HepG2 (cell line): ENCODE results near the gene HAPLN2. TPM values are rescaled to one million over a fixed set of nuclear protein-coding genes. Genes with fewer than 3 reads are reported as not detected.

ENCODE experiments used
- ATAC-seq: fragments of 200-7000 bp; cut with Tn5 transposase; 3 replicates; pipeline ENCODE4 v1.9.1; 2020; ENCODE audit warnings: mild to moderate bottlenecking, moderate library complexity
- BruUV-seq: library from RNA; stranded (reverse); fragments of 400-500 nt; replicated peaks from 2 replicates; lab custom pipeline; 2021; lab: Mats Ljungman, UMichigan
- CTCF ChIA-PET: fragments of 300-600 bp; formaldehyde crosslinking; extraction: SDS; loops from one replicate; lab custom pipeline; 2021; ENCODE audit warnings: low total read pairs, inconsistent platforms, low intra/inter-chr PET ratio; lab: Yijun Ruan, JAX
- POLR2A ChIA-PET: fragments of 350-600 bp; sonication (Branson Sonifier 250); formaldehyde crosslinking; loops from one replicate; lab custom pipeline; 2020; ENCODE audit warnings: antibody characterized with exemption, inconsistent platforms; lab: Yijun Ruan, JAX
- DNase-seq: peaks from one replicate; pipeline ENCODE4 v3.0.0-alpha.2; 2015; ENCODE audit warnings: low spot score
- FAIRE-seq: peaks from 3 replicates; lab custom pipeline; 2011; peaks lifted over from hg19 to GRCh38; lab: Jason Lieb, UNC
- H2AFZ ChIP-seq: one replicate; pipeline ENCODE4 v1.6.1; 2011; ENCODE audit warnings: low read length, inconsistent platforms
- H3K27ac ChIP-seq: fragments of 300-600 bp; 3 replicates; pipeline ENCODE4 v1.8.0; 2011; ENCODE audit warnings: mixed run types, mild to moderate bottlenecking, mixed read lengths, low read length, inconsistent platforms; ENCODE audit not compliant: insufficient read depth; ENCODE audit errors: extremely low read length
- H3K27me3 ChIP-seq, 2 experiments: fragments of 200-600 bp in 1 of 2; 2 replicates in 1 of 2; 3 replicates in 1 of 2; pipeline versions ENCODE4 v1.6.0 to v1.8.0; 2011; ENCODE audit warnings: low read length in 2 of 2, mild to moderate bottlenecking in 2 of 2, moderate library complexity in 2 of 2, inconsistent platforms in 1 of 2; ENCODE audit not compliant: insufficient read depth in 2 of 2, control insufficient read depth in 1 of 2
- H3K36me3 ChIP-seq, 2 experiments: fragments of 200-600 bp in 1 of 2; replicated peaks in 1 of 2; 2 replicates in 1 of 2; 3 replicates in 1 of 2; pipeline versions ENCODE4 v1.5.1 to v1.8.0; 2011; ENCODE audit warnings: low read length in 2 of 2, inconsistent platforms in 1 of 2; ENCODE audit not compliant: insufficient read depth in 2 of 2, control insufficient read depth in 1 of 2
- H3K4me1 ChIP-seq: 2 replicates; pipeline ENCODE4 v1.5.1; 2012; ENCODE audit warnings: low read length, inconsistent platforms; ENCODE audit not compliant: insufficient read depth
- H3K4me2 ChIP-seq: 2 replicates; pipeline ENCODE4 v1.6.0; 2011; ENCODE audit warnings: low read depth, low read length, inconsistent platforms
- H3K4me3 ChIP-seq, 3 experiments: fragments of 200-600 bp in 1 of 3; sonication (generic), shearing (Covaris generic) in 1 of 3; replicated peaks in 1 of 3; 2 replicates each; pipeline ENCODE4 v1.5.1; 2011 to 2016; ENCODE audit warnings: low read length in 3 of 3, inconsistent platforms in 2 of 3, low read depth in 2 of 3, mild to moderate bottlenecking in 2 of 3, control low read depth in 1 of 3, mixed read lengths in 1 of 3; ENCODE audit not compliant: insufficient read depth in 1 of 3
- H3K79me2 ChIP-seq: one replicate; pipeline ENCODE4 v1.6.1; 2011; ENCODE audit warnings: low read length, inconsistent platforms; ENCODE audit not compliant: insufficient read depth
- H3K9ac ChIP-seq: 2 replicates; pipeline ENCODE4 v1.6.0; 2011; ENCODE audit warnings: mild to moderate bottlenecking, low read depth, low read length, inconsistent platforms; ENCODE audit not compliant: insufficient read depth
- H3K9me3 ChIP-seq: 2 replicates; pipeline ENCODE4 v1.5.1; 2012; ENCODE audit warnings: mild to moderate bottlenecking, low read length
- H4K20me1 ChIP-seq: 2 replicates; pipeline ENCODE4 v1.6.0; 2011; ENCODE audit warnings: inconsistent platforms, mild to moderate bottlenecking, low read length, moderate library complexity; ENCODE audit not compliant: insufficient read depth
- AGO2 ChIP-seq: fragments of 200-400 bp; formaldehyde crosslinking; optimal IDR thresholded peaks from 2 replicates; pipeline ENCODE3; 2017; ENCODE audit warnings: mild to moderate bottlenecking, low read depth, low read length, moderate library complexity
- CSRNP2 ChIP-seq: sonication (generic); formaldehyde crosslinking; conservative IDR thresholded peaks from 2 replicates; pipeline ENCODE4 v1.8.0; 2022; ENCODE audit warnings: low read depth, missing genetic modification reagents
- DMAP1 ChIP-seq: IDR thresholded peaks from 2 replicates; pipeline ENCODE4 v1.6.1; 2016
- HNRNPK ChIP-seq: fragments of 200-400 bp; formaldehyde crosslinking; IDR thresholded peaks from 2 replicates; pipeline ENCODE4 v1.6.1; 2018; ENCODE audit warnings: low read length, low read depth, moderate library complexity, mild to moderate bottlenecking; ENCODE audit not compliant: poor library complexity, severe bottlenecking
- JUNB ChIP-seq: sonication (generic); formaldehyde crosslinking; IDR thresholded peaks from 2 replicates; pipeline ENCODE4 v1.8.0; 2022; ENCODE audit warnings: missing genetic modification reagents, mild to moderate bottlenecking, borderline replicate concordance
- MXD4 ChIP-seq: IDR thresholded peaks from 2 replicates; pipeline ENCODE4 v1.6.1; 2016; ENCODE audit warnings: mild to moderate bottlenecking, missing biosample characterization, missing genetic modification reagents
- POLR2G ChIP-seq: fragments of 200-400 bp; formaldehyde crosslinking; IDR thresholded peaks from 2 replicates; pipeline ENCODE4 v1.6.1; 2018; ENCODE audit warnings: mild to moderate bottlenecking, low read depth, low read length, moderate library complexity
- RCOR2 ChIP-seq: IDR thresholded peaks from 2 replicates; pipeline ENCODE4 v1.6.1; 2016; ENCODE audit warnings: missing biosample characterization, missing genetic modification reagents
- SAP130 ChIP-seq: IDR thresholded peaks from 2 replicates; pipeline ENCODE4 v1.6.1; 2016; ENCODE audit warnings: low read depth
- ZNF263 ChIP-seq: sonication (generic); formaldehyde crosslinking; IDR thresholded peaks from 2 replicates; pipeline ENCODE4 v1.4.0; 2020; ENCODE audit warnings: missing genetic modification reagents
- WGBS: methylation state at CpG from one replicate; pipeline ENCODE4 v1.1.6; 2017; ENCODE audit warnings: low lambda C conversion rate; 5-methylcytosine and 5-hydroxymethylcytosine counted together
- in situ Hi-C: cut with HindIII; loops from 2 replicates; pipeline ENCODE4 v1.10.0; 2017; ENCODE audit warnings: low pct_unique_long_range_greater_than_20kb; ENCODE audit not compliant: extremely low pct_ligation_motif_present
- intact Hi-C: fragments of 100-400 bp; cut with micrococcal nuclease; formaldehyde crosslinking; loops from one replicate; pipeline ENCODE4 v1.10.0; 2022; ENCODE audit not compliant: unreplicated experiment
- polyA plus RNA-seq, 8 experiments: library from polyadenylated mRNA; depleted of rRNA in 3 of 8; stranded (reverse) in 7 of 8; unstranded in 1 of 8; fragments of >200 nt; fragmentation: Illumina TruSeq in 4 of 8; extraction: Trizol in 4 of 8; gene quantifications; 2 replicates each; pipeline versions ENCODE4 v1.2.1 to v1.2.3, GENCODE V29; 2011 to 2016; ENCODE audit warnings: low read depth in 4 of 8, missing spikeins in 1 of 8, mixed read lengths in 1 of 8; ENCODE audit not compliant: insufficient read depth in 1 of 8
- total RNA-seq, 5 experiments: library from RNA; depleted of rRNA; stranded (reverse); fragments of >200 nt; fragmentation: Illumina TruSeq; extraction: Trizol; gene quantifications; 2 replicates each; pipeline ENCODE4 v1.2.3, GENCODE V29; 2016; ENCODE audit warnings: low read depth in 1 of 5

The HAPLN2 gene
- total and polyA plus RNA-seq, 2 of the 13 experiments (the other 11 are each of a cell fraction or from before 2014, with no cell fraction given): not detected

GRCh38 chr1:156640842-156641706, 21.9 kb downstream of the HAPLN2 start (continued):
- TF ChIP-seq JUNB (CRISPR knock-in tag) (no peak), RCOR2 (CRISPR knock-in tag) (no peak), ZNF263 (CRISPR knock-in tag) (peak; percentile 83), POLR2G (0 out of 2 replicates have a peak, but pooled peaks have one; percentile 55), CSRNP2 (CRISPR knock-in tag) (no peak), SAP130 (CRISPR knock-in tag) (no peak), AGO2 (peak; percentile 90)

GRCh38 chr1:156641761-156642264, 22.6 kb downstream of the HAPLN2 start, which contains the start of gene BCAN:
TSS of gene BCAN (plus strand) at chr1:156642117. CDS start at chr1:156646055, 3,938 bp downstream.
- peaks cover 17% of the 10 kb centered on the region for H3K4me1 ChIP-seq
- no peak for ATAC-seq
- FAIRE-seq: no peak
- peaks cover 2 to 11% of the 10 kb centered on the region in 2 experiments; a peak in 3 of 5 replicates for H3K27me3 ChIP-seq
- peaks cover 40% of the 10 kb centered on the region for H4K20me1 ChIP-seq
- no peak within 1 kb of the TSS for H3K9ac ChIP-seq
- H2AFZ ChIP-seq: no peak within 1 kb of the TSS
- no peaks in the 10 kb centered on the region for H3K79me2 ChIP-seq
- H3K36me3 ChIP-seq: peaks cover 0 to 8% of the 10 kb centered on the region in 2 experiments; a peak in 2 of 5 replicates
- no peaks in the 10 kb centered on the region for H3K9me3 ChIP-seq
- no TSS peak for BruUV-seq
- H3K4me2 ChIP-seq: no peak within 1 kb of the TSS
- ChIA-PET CTCF (no interaction called here), POLR2A (no interaction called here)
- H3K4me3 ChIP-seq: no peak within 1 kb of the TSS
- 88% methylated on average over 36 of the region's 46 CpGs for WGBS
- H3K27ac ChIP-seq: no peak within 1 kb of the TSS
- in situ Hi-C loops: no loop called here
- no peak for TF ChIP-seq MXD4 (CRISPR knock-in tag)
- no peak for TF ChIP-seq DMAP1 (CRISPR knock-in tag)
- TF ChIP-seq HNRNPK: peak; percentile 16
- DNase-seq: no peak
- intact Hi-C loops: loop anchor here (1.0 kb wide), 1 partner anchor 18 kb away; no protein-coding TSS in a partner anchor
